ENCODE measurements around the gene SBSN.

SBSN gene

DNA sequence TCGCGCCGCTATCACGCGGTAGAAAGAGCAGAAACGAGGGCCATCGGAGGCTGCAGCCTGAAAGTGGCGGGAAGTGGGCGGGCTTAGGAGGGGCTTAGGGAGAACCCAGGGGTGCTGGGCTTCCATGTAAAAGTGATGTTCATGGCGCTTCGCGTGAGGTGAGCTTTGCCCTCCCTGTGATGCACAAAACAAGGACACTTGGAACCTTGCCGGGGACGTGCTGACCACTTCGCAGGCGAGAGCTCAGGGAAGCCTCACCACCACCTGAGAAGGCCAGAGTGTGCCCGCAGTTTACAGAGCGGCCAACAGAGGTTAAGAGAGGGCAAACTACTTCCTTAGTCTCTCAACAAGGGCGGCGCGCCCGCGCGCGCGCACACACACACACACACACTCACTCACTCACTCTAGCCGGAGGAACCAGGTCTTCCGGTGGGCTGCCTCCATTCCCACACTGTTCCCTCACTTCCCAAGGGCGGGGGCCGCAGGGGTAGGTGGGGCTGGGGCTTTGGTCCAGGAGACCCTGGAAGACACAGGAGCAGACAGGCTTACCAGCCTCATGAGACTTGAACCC is 5.8 kb upstream of the SBSN start:
- DNase-seq (ENCODE audit: low spot score) (no peak), ATAC-seq (ENCODE audit: low read depth) (peak; percentile 60)
- Histone ChIP-seq H3K36me3 (ENCODE audit: low read depth) (no peaks in the 10 kb centered on the region), H3K27me3 (ENCODE audit: insufficient read depth, poor library complexity, severe bottlenecking) (peaks cover 24% of the 10 kb centered on the region), H3K9me3 (ENCODE audit: severe bottlenecking) (no peaks in the 10 kb centered on the region), H3K4me1 (ENCODE audit: insufficient read depth, poor library complexity, severe bottlenecking) (no peaks in the 10 kb centered on the region), H3K27ac (ENCODE audit: poor library complexity, severe bottlenecking) (no peak overlapping the region), H3K4me3 (ENCODE audit: severe bottlenecking) (no peak overlapping the region)
- TF ChIP-seq, protein P1, sequence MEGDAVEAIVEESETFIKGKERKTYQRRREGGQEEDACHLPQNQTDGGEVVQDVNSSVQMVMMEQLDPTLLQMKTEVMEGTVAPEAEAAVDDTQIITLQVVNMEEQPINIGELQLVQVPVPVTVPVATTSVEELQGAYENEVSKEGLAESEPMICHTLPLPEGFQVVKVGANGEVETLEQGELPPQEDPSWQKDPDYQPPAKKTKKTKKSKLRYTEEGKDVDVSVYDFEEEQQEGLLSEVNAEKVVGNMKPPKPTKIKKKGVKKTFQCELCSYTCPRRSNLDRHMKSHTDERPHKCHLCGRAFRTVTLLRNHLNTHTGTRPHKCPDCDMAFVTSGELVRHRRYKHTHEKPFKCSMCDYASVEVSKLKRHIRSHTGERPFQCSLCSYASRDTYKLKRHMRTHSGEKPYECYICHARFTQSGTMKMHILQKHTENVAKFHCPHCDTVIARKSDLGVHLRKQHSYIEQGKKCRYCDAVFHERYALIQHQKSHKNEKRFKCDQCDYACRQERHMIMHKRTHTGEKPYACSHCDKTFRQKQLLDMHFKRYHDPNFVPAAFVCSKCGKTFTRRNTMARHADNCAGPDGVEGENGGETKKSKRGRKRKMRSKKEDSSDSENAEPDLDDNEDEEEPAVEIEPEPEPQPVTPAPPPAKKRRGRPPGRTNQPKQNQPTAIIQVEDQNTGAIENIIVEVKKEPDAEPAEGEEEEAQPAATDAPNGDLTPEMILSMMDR (IDR thresholded peaks at IDR 0.05; ENCODE audit: poor library complexity, severe bottlenecking), result no peak

DNA sequence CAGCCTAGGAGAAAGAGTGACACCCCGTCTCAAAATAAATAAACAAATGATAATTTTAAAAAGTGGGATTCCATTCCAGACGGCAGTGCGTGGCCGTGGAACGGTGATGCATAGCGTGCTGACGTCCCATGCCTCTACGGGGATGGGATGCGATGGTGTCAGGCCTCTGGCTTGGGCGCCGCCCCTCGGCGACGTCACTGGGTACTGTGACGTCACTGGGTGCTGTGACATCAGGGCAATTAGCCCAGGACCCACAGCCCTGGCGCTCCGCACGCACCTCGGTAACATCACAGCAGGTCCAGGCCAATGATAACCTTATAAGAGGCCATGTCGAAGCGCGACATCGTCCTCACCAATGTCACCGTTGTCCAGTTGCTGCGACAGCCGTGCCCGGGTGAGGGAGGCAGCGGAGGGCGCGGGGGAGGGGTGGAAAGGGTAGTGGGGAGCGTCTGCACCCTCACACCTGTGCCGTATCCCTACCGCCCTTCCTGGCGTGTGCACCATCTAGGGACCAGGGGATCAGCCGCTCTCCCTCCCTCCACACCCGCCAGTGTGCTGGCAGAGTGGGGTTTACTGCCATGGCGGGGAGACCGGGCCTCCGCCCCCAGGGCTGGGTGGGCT is 5.2 kb upstream of the SBSN start, which contains the start of gene GAPDHS:
GAPDHS (plus strand) TSS at position 256 of the 621 bp plus-strand sequence; CDS start at position 328, 72 bp downstream.
- TF ChIP-seq, protein P1 (IDR thresholded peaks at IDR 0.05; ENCODE audit: poor library complexity, severe bottlenecking), result no peak
- DNase-seq (ENCODE audit: low spot score) (no peak), ATAC-seq (ENCODE audit: low read depth) (no peak)
- no peak within 1 kb of the TSS for H3K27ac ChIP-seq (ENCODE audit: poor library complexity, severe bottlenecking)
- H3K4me3 ChIP-seq (ENCODE audit: severe bottlenecking), result no peak within 1 kb of the TSS
- H3K27me3 ChIP-seq (ENCODE audit: insufficient read depth, poor library complexity, severe bottlenecking), result peaks cover 24% of the 10 kb centered on the region
- H3K9me3 ChIP-seq (ENCODE audit: severe bottlenecking), result no peaks in the 10 kb centered on the region
- H3K36me3 ChIP-seq (ENCODE audit: low read depth), result no peaks in the 10 kb centered on the region
- no peaks in the 10 kb centered on the region for H3K4me1 ChIP-seq (ENCODE audit: insufficient read depth, poor library complexity, severe bottlenecking)

DNA sequence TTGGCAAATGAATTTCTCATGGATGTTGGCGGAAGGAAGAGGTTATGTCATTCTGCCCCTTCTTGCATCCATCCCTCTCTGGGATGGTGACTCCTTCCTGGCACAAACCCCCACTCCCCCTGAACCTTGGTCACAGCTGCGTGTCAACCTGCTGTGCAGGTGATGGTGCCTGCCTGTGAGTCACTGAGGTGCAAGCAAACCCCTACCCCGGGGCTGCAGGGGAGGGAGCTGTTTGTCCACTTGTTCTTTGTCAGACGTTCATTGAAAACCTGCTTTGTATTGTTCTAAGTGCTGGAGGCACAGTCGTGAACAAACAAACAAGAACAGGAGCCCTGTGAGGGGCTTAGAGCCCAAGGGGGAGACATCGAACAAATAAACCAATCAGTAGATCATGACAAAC is 3.2 kb upstream of the SBSN start:
- H3K4me3 ChIP-seq (ENCODE audit: severe bottlenecking), result no peak overlapping the region
- no peaks in the 10 kb centered on the region for H3K36me3 ChIP-seq (ENCODE audit: low read depth)
- H3K9me3 ChIP-seq (ENCODE audit: severe bottlenecking), result no peaks in the 10 kb centered on the region
- H3K4me1 ChIP-seq (ENCODE audit: insufficient read depth, poor library complexity, severe bottlenecking), result no peaks in the 10 kb centered on the region
- TF ChIP-seq, protein P1 (IDR thresholded peaks at IDR 0.05; ENCODE audit: poor library complexity, severe bottlenecking), result no peak
- no peak overlapping the region for H3K27ac ChIP-seq (ENCODE audit: poor library complexity, severe bottlenecking)
- DNase-seq (ENCODE audit: low spot score) (no peak), ATAC-seq (ENCODE audit: low read depth) (no peak)
- H3K27me3 ChIP-seq (ENCODE audit: insufficient read depth, poor library complexity, severe bottlenecking), result peaks cover 24% of the 10 kb centered on the region

DNA sequence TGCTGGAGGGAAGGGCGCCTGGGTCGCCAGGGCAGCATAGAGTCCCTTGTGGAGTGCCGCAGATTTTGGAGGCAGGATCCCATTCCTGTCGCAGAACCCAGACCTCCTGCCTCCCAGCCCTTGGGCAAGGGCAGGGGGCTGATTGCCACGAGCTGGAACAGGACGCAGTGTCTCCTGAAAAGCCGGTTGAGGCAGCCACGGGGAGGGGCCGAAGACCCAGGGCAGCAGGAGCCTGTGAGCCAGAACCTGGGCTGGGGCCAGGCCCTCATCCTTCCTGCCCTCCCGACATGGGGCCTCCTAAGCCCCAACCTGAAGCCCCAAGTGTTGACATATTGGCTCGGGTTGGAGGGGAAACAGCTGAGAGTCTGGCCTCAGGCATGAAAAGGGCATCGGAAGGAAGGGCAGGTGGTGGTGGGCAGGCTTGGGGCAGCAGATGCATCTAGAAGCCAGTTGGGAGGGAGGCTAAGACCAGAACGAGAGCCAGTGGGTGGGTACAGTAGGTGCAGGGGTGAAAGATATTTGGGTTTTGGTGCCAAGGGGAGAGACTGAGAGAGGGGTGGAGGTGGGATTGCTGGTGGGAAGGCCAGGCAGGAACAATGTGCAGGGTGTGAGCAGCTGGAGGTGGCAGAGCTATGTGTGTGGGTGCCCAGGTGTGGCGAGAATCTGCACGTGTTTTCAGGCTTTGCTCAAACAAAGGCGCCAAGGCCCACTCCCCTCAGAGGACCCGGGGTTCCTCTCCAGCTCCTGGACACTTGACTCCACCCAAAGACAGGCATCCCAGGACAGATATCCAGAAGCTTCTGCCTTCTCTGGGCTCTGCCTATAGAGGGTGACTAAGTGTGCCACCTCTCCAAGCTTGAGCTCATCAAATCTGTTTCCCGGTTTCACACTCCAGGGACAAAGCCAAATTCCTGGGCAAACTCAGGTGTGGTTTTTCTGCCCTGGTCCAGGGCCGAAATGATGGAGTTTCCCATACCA is 1.4 kb upstream of the SBSN start:
- Histone ChIP-seq H3K27ac (ENCODE audit: poor library complexity, severe bottlenecking) (no peak overlapping the region), H3K27me3 (ENCODE audit: insufficient read depth, poor library complexity, severe bottlenecking) (peaks cover 24% of the 10 kb centered on the region), H3K4me3 (ENCODE audit: severe bottlenecking) (no peak overlapping the region), H3K36me3 (ENCODE audit: low read depth) (no peaks in the 10 kb centered on the region), H3K4me1 (ENCODE audit: insufficient read depth, poor library complexity, severe bottlenecking) (no peaks in the 10 kb centered on the region), H3K9me3 (ENCODE audit: severe bottlenecking) (no peaks in the 10 kb centered on the region)
- ATAC-seq (ENCODE audit: low read depth) (no peak), DNase-seq (ENCODE audit: low spot score) (no peak)
- TF ChIP-seq, protein P1 (IDR thresholded peaks at IDR 0.05; ENCODE audit: poor library complexity, severe bottlenecking), result no peak
